ENCODE results near the gene PTBP1. TPM values are rescaled to one million over a fixed set of nuclear protein-coding genes. Genes with fewer than 3 reads are reported as not detected.

PTBP1 gene
- total and polyA plus RNA-seq, 2 donors (not counting 1 experiment from before 2014, with no cell fraction given) = 137 to 309 TPM

DNA sequence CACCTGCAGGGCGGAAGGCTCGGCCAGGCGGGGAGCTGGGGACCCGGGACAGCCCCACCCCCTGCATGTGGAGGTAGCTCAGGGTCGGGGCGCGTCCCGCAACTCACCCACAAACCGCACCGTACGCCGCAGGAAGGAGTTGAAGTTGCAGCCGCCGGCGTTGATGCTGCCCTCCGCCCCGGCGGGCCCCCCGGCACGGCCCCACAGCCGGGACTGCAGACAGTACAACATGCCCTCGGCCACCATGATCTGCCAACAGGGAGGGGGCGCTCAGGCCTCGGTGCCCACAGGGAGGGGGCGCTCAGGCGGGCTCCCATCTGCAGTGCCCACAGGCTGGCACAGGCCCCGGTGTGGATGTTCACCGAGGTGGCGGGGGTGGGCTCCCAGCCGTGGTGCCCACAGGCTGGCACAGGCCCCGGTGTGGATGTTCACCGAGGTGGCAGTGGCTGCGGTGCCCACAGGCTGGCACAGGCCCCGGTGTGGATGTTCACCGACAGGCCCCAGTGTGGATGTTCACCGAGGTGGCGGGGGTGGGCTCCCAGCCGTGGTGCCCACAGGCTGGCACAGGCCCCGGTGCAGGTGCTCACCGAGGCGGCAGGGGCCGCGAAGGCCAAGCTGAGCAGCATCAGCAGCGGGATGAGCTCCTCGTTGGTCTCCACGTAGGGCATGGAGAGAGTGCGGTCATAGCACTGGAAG is 18.0 kb downstream of the PTBP1 start:
- peaks cover 24% of the 10 kb centered on the region for H4K20me1 ChIP-seq (ENCODE audit: control insufficient read depth, insufficient read depth, low read length, poor library complexity, severe bottlenecking)
- peaks cover 0 to 25% of the 10 kb centered on the region in 2 experiments for H3K36me3 ChIP-seq (replicated peaks in 1 of 2; ENCODE audit: control extremely low read depth in 1 of 2, control insufficient read depth in 1 of 2, extremely low read depth in 1 of 2, insufficient read depth in 2 of 2, low read length in 1 of 2)
- POLR2A ChIA-PET = no interaction called here
- ATAC-seq (ENCODE audit: low read depth) (no peak), DNase-seq (no peak)
- H3K4me2 ChIP-seq (replicated peaks; ENCODE audit: low read depth, low read length, poor library complexity, severe bottlenecking) = no peak overlapping the region
- H3K79me2 ChIP-seq (ENCODE audit: control insufficient read depth, insufficient read depth, low read length) = peaks cover 4% of the 10 kb centered on the region
- no peaks in the 10 kb centered on the region for H3K27me3 ChIP-seq (replicated peaks in 1 of 4; ENCODE audit: control extremely low read depth in 1 of 4, control insufficient read depth in 3 of 4, insufficient read depth in 4 of 4, low read length in 3 of 4)
- H2AFZ ChIP-seq (ENCODE audit: insufficient read depth, low read depth, low read length, poor library complexity, severe bottlenecking) = no peak overlapping the region
- Mint-ChIP-seq H3K27ac (no peak overlapping the region), H3K4me3 (no peak overlapping the region), H3K9me3 (ENCODE audit: insufficient read depth) (no peaks in the 10 kb centered on the region), H3K27me3 (no peaks in the 10 kb centered on the region), H3K4me1 (no peaks in the 10 kb centered on the region)
- H3K9me3 ChIP-seq (ENCODE audit: control extremely low read depth in 1 of 3, control insufficient read depth in 2 of 3, insufficient read depth in 1 of 3, low read length in 2 of 3) = peaks cover 0 to 3% (median 0%) of the 10 kb centered on the region in 3 donors
- no peak overlapping the region for H3K27ac ChIP-seq (ENCODE audit: low read length in 2 of 2)
- intact Hi-C loops (cut with micrococcal nuclease) = no loop called here
- H3K4me3 ChIP-seq (ENCODE audit: control extremely low read depth in 1 of 5, extremely low read depth in 1 of 5, insufficient read depth in 1 of 5, low read depth in 2 of 5, low read length in 4 of 5) = no peak overlapping the region
- no peaks in the 10 kb centered on the region for H3K4me1 ChIP-seq (ENCODE audit: control insufficient read depth in 2 of 2, insufficient read depth in 2 of 2, low read length in 2 of 2)
- TF ChIP-seq, protein P1, sequence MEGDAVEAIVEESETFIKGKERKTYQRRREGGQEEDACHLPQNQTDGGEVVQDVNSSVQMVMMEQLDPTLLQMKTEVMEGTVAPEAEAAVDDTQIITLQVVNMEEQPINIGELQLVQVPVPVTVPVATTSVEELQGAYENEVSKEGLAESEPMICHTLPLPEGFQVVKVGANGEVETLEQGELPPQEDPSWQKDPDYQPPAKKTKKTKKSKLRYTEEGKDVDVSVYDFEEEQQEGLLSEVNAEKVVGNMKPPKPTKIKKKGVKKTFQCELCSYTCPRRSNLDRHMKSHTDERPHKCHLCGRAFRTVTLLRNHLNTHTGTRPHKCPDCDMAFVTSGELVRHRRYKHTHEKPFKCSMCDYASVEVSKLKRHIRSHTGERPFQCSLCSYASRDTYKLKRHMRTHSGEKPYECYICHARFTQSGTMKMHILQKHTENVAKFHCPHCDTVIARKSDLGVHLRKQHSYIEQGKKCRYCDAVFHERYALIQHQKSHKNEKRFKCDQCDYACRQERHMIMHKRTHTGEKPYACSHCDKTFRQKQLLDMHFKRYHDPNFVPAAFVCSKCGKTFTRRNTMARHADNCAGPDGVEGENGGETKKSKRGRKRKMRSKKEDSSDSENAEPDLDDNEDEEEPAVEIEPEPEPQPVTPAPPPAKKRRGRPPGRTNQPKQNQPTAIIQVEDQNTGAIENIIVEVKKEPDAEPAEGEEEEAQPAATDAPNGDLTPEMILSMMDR (IDR thresholded peaks at IDR 0.05) = no peak
- TF ChIP-seq EZH2 (IDR thresholded peaks at IDR 0.05; ENCODE audit: borderline replicate concordance, insufficient read depth, low read depth, low read length, poor library complexity, severe bottlenecking) = no peak
- CTCF ChIA-PET = no interaction called here
- no peak overlapping the region for H3K9ac ChIP-seq (ENCODE audit: low read length)
- WGBS (ENCODE audit: insufficient coverage) = 97% methylated on average over 47 of the region's 47 CpGs

DNA sequence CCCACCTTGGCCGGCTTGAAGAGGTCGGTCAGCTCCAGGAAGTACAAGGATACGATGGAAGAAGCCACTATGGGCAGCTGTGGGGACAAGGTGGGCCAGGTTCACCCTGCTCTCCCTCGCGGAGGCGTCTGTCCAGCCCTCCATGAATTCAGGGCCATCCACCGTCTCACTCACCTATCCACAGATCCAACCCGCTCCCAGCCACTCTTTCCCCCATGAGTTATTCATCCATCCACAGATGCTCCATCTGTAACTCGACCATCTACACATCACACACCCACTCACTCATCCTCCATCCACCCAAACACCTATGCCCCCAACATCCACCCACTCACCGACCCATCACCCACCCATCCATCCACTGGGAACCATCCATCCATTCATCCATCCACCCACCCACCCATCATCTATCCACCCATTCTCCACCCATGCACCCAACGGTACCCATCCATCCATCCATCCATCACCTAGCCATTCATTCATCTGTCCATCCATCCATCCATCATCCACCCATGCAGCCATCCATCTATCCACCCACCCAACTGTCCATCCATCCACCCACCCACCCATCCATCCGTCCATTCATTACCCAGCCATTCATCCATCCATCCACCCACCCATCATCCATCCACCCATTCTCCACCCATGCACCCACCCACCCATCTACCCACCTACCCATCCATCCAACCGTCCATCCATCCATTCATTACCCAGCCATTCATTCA is 18.7 kb downstream of the PTBP1 start:
- Histone ChIP-seq H3K9me3 (ENCODE audit: control extremely low read depth in 1 of 3, control insufficient read depth in 2 of 3, insufficient read depth in 1 of 3, low read length in 2 of 3) (peaks cover 0 to 3% (median 0%) of the 10 kb centered on the region in 3 donors), H3K9ac (ENCODE audit: low read length) (no peak overlapping the region), H3K79me2 (ENCODE audit: control insufficient read depth, insufficient read depth, low read length) (peaks cover 4% of the 10 kb centered on the region), H3K4me3 (ENCODE audit: control extremely low read depth in 1 of 5, extremely low read depth in 1 of 5, insufficient read depth in 1 of 5, low read depth in 2 of 5, low read length in 4 of 5) (no peak overlapping the region), H3K36me3 (replicated peaks in 1 of 2; ENCODE audit: control extremely low read depth in 1 of 2, control insufficient read depth in 1 of 2, extremely low read depth in 1 of 2, insufficient read depth in 2 of 2, low read length in 1 of 2) (peaks cover 0 to 18% of the 10 kb centered on the region in 2 experiments), H4K20me1 (ENCODE audit: control insufficient read depth, insufficient read depth, low read length, poor library complexity, severe bottlenecking) (peaks cover 17% of the 10 kb centered on the region), H3K27me3 (replicated peaks in 1 of 4; ENCODE audit: control extremely low read depth in 1 of 4, control insufficient read depth in 3 of 4, insufficient read depth in 4 of 4, low read length in 3 of 4) (no peaks in the 10 kb centered on the region), H3K4me2 (replicated peaks; ENCODE audit: low read depth, low read length, poor library complexity, severe bottlenecking) (no peak overlapping the region), H3K27ac (ENCODE audit: low read length in 2 of 2) (no peak overlapping the region), H3K4me1 (ENCODE audit: control insufficient read depth in 2 of 2, insufficient read depth in 2 of 2, low read length in 2 of 2) (no peaks in the 10 kb centered on the region), H2AFZ (ENCODE audit: insufficient read depth, low read depth, low read length, poor library complexity, severe bottlenecking) (no peak overlapping the region)
- TF ChIP-seq, protein P1 (IDR thresholded peaks at IDR 0.05) = no peak
- TF ChIP-seq EZH2 (IDR thresholded peaks at IDR 0.05; ENCODE audit: borderline replicate concordance, insufficient read depth, low read depth, low read length, poor library complexity, severe bottlenecking) = no peak
- Mint-ChIP-seq H3K4me1 (no peaks in the 10 kb centered on the region), H3K27me3 (no peaks in the 10 kb centered on the region), H3K4me3 (no peak overlapping the region), H3K27ac (no peak overlapping the region), H3K9me3 (ENCODE audit: insufficient read depth) (no peaks in the 10 kb centered on the region)
- ChIA-PET POLR2A (no interaction called here), CTCF (no interaction called here)
- 97% methylated on average over 13 of the region's 13 CpGs for WGBS (ENCODE audit: insufficient coverage)
- intact Hi-C loops (cut with micrococcal nuclease) = no loop called here
- ATAC-seq (ENCODE audit: low read depth) (peak; percentile 21), DNase-seq (no peak)

All from B cell (primary cell).